ENCODE measurements around the gene ADCY7. TPM values are rescaled to one million over a fixed set of nuclear protein-coding genes. Genes with fewer than 3 reads are reported as not detected.

Gene ADCY7
- total RNA-seq, 4 donors from 2014 or later = 40.4 to 50.9 (median 41.2) TPM

DNA sequence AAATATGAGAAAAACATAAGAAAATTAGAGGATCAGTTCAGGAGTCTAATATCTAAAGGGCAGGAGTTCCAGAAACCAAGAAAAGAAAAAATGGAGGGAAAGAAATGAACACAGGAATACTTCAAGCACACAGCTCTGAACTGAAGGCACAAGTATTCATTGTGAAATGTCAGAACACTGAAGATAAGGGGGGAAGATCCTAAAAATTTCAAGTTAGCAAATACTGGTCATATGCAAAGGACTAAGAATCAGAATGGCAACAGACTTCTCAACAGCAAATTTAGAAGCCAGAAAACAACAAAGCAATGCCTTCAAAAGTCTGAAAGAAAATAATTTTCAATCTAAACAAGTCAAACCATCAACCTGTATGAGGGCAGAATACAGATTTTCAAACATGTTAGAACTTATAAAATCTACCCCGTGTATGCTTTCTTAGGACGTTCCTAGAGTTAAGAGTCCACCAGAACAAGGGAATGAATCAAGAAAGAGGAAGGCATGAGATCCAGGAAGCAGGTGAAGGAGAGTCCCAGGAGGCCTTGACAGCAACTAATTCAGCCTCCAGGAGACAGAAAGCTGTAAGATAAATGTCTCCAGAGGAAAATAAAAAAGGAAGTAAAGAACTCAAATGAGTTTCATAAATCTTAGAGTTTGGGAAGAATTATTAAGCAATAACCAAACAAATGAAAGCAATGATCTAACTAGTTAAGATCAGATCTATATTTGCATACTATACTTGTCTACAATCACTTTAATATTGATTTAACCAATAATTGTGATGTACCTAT, 99.6 kb downstream of the ADCY7 start:
- Histone ChIP-seq H3K4me3 (no peak overlapping the region), H3K36me3 (peaks cover 0 to 26% (median 0%) of the 10 kb centered on the region in 3 donors), H3K27ac (no peak overlapping the region), H3K27me3 (no peaks in the 10 kb centered on the region), H3K9me3 (no peaks in the 10 kb centered on the region), H3K4me1 (peaks cover 2 to 59% (median 26%) of the 10 kb centered on the region in 4 donors)
- TF ChIP-seq EP300 (IDR thresholded peaks at IDR 0.05) = no peak
- TF ChIP-seq, protein P1, sequence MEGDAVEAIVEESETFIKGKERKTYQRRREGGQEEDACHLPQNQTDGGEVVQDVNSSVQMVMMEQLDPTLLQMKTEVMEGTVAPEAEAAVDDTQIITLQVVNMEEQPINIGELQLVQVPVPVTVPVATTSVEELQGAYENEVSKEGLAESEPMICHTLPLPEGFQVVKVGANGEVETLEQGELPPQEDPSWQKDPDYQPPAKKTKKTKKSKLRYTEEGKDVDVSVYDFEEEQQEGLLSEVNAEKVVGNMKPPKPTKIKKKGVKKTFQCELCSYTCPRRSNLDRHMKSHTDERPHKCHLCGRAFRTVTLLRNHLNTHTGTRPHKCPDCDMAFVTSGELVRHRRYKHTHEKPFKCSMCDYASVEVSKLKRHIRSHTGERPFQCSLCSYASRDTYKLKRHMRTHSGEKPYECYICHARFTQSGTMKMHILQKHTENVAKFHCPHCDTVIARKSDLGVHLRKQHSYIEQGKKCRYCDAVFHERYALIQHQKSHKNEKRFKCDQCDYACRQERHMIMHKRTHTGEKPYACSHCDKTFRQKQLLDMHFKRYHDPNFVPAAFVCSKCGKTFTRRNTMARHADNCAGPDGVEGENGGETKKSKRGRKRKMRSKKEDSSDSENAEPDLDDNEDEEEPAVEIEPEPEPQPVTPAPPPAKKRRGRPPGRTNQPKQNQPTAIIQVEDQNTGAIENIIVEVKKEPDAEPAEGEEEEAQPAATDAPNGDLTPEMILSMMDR (IDR thresholded peaks at IDR 0.05) = no peak
- no peak for TF ChIP-seq POLR2A (IDR thresholded peaks at IDR 0.05)
- WGBS, 2 donors = 54 to 60% methylated on average over 2 of the region's 2 CpGs
- DNase-seq (ENCODE audit: low spot score in 2 of 2) = no peak

Small RNAs within 50 kb of the gene (small RNA-seq; reads per million reads assigned to genes)
- not detected for gene MIR6771

Other genes with a start within 250 kb of the ADCY7 start
- 10 to 100 TPM in 2 of 4 donors, 1 to 10 TPM in 2; 5.3 to 23.2 (median 10.2) TPM for gene CNEP1R1, start 241.3 kb upstream of the ADCY7 start, total RNA-seq
- 10 to 100 TPM; 24.1 to 62.7 (median 38.9) TPM for gene HEATR3, start 200.6 kb upstream of the ADCY7 start, total RNA-seq
- gene TENT4B, start 113.2 kb upstream of the ADCY7 start, total RNA-seq = 10 to 100 TPM; 11.7 to 18.6 (median 16.5) TPM
- gene BRD7, start 102.4 kb downstream of the ADCY7 start, total RNA-seq = 10 to 100 TPM; 35.4 to 55.7 (median 41.6) TPM